Endothelial cell of umbilical vein (primary cell): ENCODE measurements around the gene WNT9B.

Experiments used
- CTCF ChIP-seq, 2 donors: IDR thresholded peaks; 1 replicate in 1 of 2; 2 replicates in 1 of 2; pipeline ENCODE4 v1.5.1; 2011; ENCODE audit warnings: low read length in 2 of 2, mild to moderate bottlenecking in 2 of 2, moderate library complexity in 2 of 2, control low read depth in 1 of 2, inconsistent platforms in 1 of 2, low read depth in 1 of 2; ENCODE audit not compliant: insufficient read depth in 1 of 2; ENCODE audit errors: extremely low read depth in 1 of 2
- EZH2 ChIP-seq: IDR thresholded peaks from 2 replicates; pipeline ENCODE4 v1.6.1; 2012; ENCODE audit warnings: borderline replicate concordance, low read depth, mild to moderate bottlenecking, moderate library complexity, low read length, inconsistent platforms; ENCODE audit not compliant: severe bottlenecking
- POLR2AphosphoS5 ChIP-seq: IDR thresholded peaks from 2 replicates; pipeline ENCODE4 v1.6.1; 2012; ENCODE audit warnings: low read depth, mild to moderate bottlenecking, control low read depth, low read length, moderate library complexity; ENCODE audit not compliant: insufficient read depth

- TF ChIP-seq POLR2AphosphoS5 = no peak
- TF ChIP-seq EZH2 = no peak
- TF ChIP-seq CTCF (IDR thresholded peaks at IDR 0.05; ENCODE audit: extremely low read depth in 1 of 2, insufficient read depth in 1 of 2, low read depth in 1 of 2, low read length in 2 of 2) = no peak
Observed at GRCh38 chr17:46819906-46820351, 31.5 kb upstream of the WNT9B start.
